SK-N-SH treated with all-trans-retinoic acid at 6 μM for 48 hours (cell line): Measurements from ENCODE around the gene CDCP1.

Source experiments
- ATAC-seq: fragments of 200-7000 bp; cut with Tn5 transposase; 3 replicates; pipeline ENCODE4 v1.9.1; 2020; ENCODE audit warnings: mild to moderate bottlenecking, moderate library complexity
- BACH2 ChIP-seq: fragments of 250-450 bp; sonication (Bioruptor Pico); IDR thresholded peaks from 2 replicates; pipeline ENCODE4 v1.9.0; 2021; ENCODE audit warnings: mild to moderate bottlenecking, borderline replicate concordance
- CSDC2 ChIP-seq: fragments of 250-450 bp; sonication (Bioruptor Pico); IDR thresholded peaks from 2 replicates; pipeline ENCODE4 v1.5.0; 2020; ENCODE audit warnings: mild to moderate bottlenecking, moderate library complexity
- GLIS3 ChIP-seq: fragments of 250-450 bp; sonication (Bioruptor Pico); IDR thresholded peaks from 2 replicates; pipeline ENCODE4 v1.5.0; 2020; ENCODE audit warnings: mild to moderate bottlenecking, moderate library complexity
- ISL1 ChIP-seq: fragments of 250-450 bp; sonication (Bioruptor Pico); IDR thresholded peaks from 2 replicates; pipeline ENCODE4 v2.1.2; 2022; ENCODE audit warnings: mild to moderate bottlenecking, moderate library complexity
- OSR1 ChIP-seq: fragments of 250-450 bp; sonication (Bioruptor Pico); IDR thresholded peaks from 2 replicates; pipeline ENCODE4 v1.8.0; 2022; ENCODE audit warnings: moderate library complexity, mild to moderate bottlenecking, inconsistent platforms
- PPARA ChIP-seq: fragments of 250-450 bp; sonication (Bioruptor Pico); IDR thresholded peaks from 2 replicates; pipeline ENCODE4 v1.5.0; 2020; ENCODE audit warnings: mild to moderate bottlenecking, borderline replicate concordance
- RARB ChIP-seq: fragments of 250-450 bp; sonication (Bioruptor Pico); IDR thresholded peaks from 2 replicates; pipeline ENCODE4 v1.8.0; 2021; ENCODE audit warnings: mild to moderate bottlenecking, moderate library complexity
- SNAI2 ChIP-seq: fragments of 250-450 bp; sonication (Bioruptor Pico); IDR thresholded peaks from 2 replicates; pipeline ENCODE4 v1.5.0; 2020; ENCODE audit warnings: mild to moderate bottlenecking, moderate library complexity
- TCF4 ChIP-seq: fragments of 250-450 bp; sonication (Bioruptor Pico); IDR thresholded peaks from 2 replicates; pipeline ENCODE4 v1.8.0; 2021; ENCODE audit warnings: mild to moderate bottlenecking, moderate library complexity, borderline replicate concordance
- TOX ChIP-seq: fragments of 250-450 bp; sonication (Bioruptor Pico); IDR thresholded peaks from 2 replicates; pipeline ENCODE4 v1.8.0; 2021; ENCODE audit warnings: mild to moderate bottlenecking, moderate library complexity, borderline replicate concordance
- ZFP30 ChIP-seq: fragments of 450-650 bp; formaldehyde crosslinking; IDR thresholded peaks from 2 replicates; pipeline ENCODE4 v1.5.0; 2022; ENCODE audit warnings: mild to moderate bottlenecking, moderate library complexity
- ZNF565 ChIP-seq: fragments of 450-650 bp; formaldehyde crosslinking; conservative IDR thresholded peaks from 2 replicates; pipeline ENCODE4 v1.5.0; 2020; ENCODE audit warnings: low read depth, mild to moderate bottlenecking, moderate library complexity
- ZNF70 ChIP-seq: fragments of 450-650 bp; formaldehyde crosslinking; IDR thresholded peaks from 2 replicates; pipeline ENCODE4 v1.5.0; 2020; ENCODE audit warnings: mild to moderate bottlenecking, moderate library complexity
- TF ChIP-seq, protein P1 (sequence below): fragments of 250-450 bp; sonication (Bioruptor Pico); IDR thresholded peaks from 2 replicates; pipeline ENCODE4 v1.8.0; 2020; ENCODE audit warnings: mild to moderate bottlenecking, moderate library complexity, borderline replicate concordance
- TF ChIP-seq, protein P2 (sequence below): fragments of 250-450 bp; sonication (Bioruptor Pico); IDR thresholded peaks from 2 replicates; pipeline ENCODE4 v1.5.0; 2020; ENCODE audit warnings: mild to moderate bottlenecking, moderate library complexity
- TF ChIP-seq, protein P3 (sequence below): fragments of 250-450 bp; sonication (Bioruptor Pico); IDR thresholded peaks from 2 replicates; pipeline ENCODE4 v1.5.1; 2020; ENCODE audit warnings: low read depth, mild to moderate bottlenecking, moderate library complexity
- TF ChIP-seq, protein P4 (sequence below): fragments of 250-450 bp; sonication (Bioruptor Pico); IDR thresholded peaks from 2 replicates; pipeline ENCODE4 v1.8.0; 2021; ENCODE audit warnings: low read depth, mild to moderate bottlenecking, moderate library complexity, borderline replicate concordance

The CDCP1 gene

DNA sequence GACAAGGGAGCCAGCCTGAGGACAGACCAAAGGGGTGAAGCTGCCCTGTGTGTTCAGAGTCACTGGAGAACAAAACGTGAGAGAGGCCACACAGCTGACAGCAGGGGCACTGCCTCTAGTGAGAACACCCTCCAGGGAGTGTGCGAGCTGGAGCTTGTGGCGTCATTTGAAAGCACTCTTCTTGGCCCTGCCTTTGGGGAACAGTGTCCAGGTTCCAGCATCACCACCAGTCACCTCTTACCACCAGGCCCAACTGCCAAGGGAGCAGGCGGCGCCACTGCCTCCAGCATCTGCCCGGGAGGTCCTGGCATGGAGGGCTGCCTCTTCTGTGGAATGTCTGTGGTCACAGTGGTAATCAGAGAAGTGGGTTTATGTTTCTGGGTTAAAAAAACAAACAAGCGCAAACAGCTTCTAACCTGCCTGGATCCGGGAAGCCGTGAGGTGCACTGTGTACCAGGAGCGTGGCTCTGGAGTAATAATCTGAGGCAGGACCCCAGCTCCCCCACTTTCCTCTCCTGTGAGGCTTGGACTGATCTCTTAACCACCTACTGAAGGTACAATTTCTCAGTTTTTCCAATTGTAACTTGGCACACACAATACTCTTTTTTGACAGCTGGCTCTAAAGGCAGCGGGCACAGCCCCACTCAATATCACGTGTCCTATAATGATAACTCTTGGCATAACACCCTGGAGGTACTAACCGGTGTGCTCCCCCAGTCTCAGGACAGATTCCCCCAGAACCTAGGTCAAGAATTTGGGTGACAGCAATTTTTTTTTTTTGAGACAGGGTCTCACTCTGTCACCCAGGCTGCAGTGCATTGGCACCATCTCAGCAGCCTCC, 32.2 kb upstream of the CDCP1 start (continued):
- TF ChIP-seq, protein P1, sequence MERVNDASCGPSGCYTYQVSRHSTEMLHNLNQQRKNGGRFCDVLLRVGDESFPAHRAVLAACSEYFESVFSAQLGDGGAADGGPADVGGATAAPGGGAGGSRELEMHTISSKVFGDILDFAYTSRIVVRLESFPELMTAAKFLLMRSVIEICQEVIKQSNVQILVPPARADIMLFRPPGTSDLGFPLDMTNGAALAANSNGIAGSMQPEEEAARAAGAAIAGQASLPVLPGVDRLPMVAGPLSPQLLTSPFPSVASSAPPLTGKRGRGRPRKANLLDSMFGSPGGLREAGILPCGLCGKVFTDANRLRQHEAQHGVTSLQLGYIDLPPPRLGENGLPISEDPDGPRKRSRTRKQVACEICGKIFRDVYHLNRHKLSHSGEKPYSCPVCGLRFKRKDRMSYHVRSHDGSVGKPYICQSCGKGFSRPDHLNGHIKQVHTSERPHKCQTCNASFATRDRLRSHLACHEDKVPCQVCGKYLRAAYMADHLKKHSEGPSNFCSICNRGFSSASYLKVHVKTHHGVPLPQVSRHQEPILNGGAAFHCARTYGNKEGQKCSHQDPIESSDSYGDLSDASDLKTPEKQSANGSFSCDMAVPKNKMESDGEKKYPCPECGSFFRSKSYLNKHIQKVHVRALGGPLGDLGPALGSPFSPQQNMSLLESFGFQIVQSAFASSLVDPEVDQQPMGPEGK (CRISPR knock-in tag) = no peak
- TF ChIP-seq ZFP30 (CRISPR knock-in tag) (no peak), OSR1 (no peak), GLIS3 (CRISPR knock-in tag) (no peak), TOX (CRISPR knock-in tag) (no peak)

DNA sequence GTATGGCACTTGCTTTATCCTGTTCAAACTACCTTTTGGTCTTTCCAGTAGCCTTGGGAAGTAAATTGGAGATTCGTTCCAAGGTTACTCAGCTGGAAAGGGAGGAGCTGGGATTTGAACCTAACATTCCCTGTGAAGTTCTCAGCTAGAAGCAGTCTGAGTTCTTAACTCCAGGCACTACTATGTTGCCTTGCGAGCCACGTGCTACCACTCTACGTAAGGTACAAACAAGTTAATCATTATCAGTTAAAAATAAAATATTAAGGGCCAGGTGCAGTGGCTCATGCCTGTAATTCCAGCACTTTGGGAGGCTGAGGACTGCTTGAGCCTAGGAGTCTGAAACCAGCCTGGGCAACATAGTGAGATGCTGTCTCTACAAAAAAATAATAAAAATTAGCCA, 30.7 kb upstream of the CDCP1 start:
- no peak for ATAC-seq
- TF ChIP-seq ISL1 (CRISPR knock-in tag) = no peak

DNA sequence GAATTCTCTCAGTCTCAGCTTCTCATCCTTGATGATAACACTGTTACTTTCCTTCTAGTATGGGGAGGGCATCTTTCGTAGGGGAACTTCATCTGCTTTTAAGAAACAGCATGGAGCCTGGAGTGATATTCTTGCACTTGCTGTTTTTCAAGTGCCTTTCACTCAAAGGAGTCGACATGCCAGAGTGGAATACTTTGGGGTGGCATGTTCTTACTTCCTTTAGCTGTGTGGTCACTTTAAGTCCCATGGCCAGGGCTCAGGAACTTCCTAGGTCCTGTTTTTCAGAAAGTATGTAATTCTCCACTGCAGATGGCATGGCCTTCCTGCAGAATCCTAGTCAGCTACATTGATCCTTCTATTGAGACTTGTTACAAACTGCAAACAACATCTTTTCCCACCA, 28.1 kb upstream of the CDCP1 start:
- ATAC-seq = no peak
- no peak for TF ChIP-seq SNAI2 (CRISPR knock-in tag)
- TF ChIP-seq ZNF70 (CRISPR knock-in tag) = no peak
- no peak for TF ChIP-seq TCF4 (CRISPR knock-in tag)
- TF ChIP-seq OSR1 = no peak
- no peak for TF ChIP-seq ISL1 (CRISPR knock-in tag)
- TF ChIP-seq, protein P2, sequence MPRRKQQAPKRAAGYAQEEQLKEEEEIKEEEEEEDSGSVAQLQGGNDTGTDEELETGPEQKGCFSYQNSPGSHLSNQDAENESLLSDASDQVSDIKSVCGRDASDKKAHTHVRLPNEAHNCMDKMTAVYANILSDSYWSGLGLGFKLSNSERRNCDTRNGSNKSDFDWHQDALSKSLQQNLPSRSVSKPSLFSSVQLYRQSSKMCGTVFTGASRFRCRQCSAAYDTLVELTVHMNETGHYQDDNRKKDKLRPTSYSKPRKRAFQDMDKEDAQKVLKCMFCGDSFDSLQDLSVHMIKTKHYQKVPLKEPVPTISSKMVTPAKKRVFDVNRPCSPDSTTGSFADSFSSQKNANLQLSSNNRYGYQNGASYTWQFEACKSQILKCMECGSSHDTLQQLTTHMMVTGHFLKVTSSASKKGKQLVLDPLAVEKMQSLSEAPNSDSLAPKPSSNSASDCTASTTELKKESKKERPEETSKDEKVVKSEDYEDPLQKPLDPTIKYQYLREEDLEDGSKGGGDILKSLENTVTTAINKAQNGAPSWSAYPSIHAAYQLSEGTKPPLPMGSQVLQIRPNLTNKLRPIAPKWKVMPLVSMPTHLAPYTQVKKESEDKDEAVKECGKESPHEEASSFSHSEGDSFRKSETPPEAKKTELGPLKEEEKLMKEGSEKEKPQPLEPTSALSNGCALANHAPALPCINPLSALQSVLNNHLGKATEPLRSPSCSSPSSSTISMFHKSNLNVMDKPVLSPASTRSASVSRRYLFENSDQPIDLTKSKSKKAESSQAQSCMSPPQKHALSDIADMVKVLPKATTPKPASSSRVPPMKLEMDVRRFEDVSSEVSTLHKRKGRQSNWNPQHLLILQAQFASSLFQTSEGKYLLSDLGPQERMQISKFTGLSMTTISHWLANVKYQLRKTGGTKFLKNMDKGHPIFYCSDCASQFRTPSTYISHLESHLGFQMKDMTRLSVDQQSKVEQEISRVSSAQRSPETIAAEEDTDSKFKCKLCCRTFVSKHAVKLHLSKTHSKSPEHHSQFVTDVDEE = no peak
- no peak for TF ChIP-seq BACH2 (CRISPR knock-in tag)
- no peak for TF ChIP-seq CSDC2 (CRISPR knock-in tag)
- TF ChIP-seq TOX (CRISPR knock-in tag) = no peak
- TF ChIP-seq, protein P3, sequence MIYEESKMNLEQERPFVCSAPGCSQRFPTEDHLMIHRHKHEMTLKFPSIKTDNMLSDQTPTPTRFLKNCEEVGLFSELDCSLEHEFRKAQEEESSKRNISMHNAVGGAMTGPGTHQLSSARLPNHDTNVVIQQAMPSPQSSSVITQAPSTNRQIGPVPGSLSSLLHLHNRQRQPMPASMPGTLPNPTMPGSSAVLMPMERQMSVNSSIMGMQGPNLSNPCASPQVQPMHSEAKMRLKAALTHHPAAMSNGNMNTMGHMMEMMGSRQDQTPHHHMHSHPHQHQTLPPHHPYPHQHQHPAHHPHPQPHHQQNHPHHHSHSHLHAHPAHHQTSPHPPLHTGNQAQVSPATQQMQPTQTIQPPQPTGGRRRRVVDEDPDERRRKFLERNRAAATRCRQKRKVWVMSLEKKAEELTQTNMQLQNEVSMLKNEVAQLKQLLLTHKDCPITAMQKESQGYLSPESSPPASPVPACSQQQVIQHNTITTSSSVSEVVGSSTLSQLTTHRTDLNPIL (CRISPR knock-in tag) = no peak
- TF ChIP-seq ZNF565 (CRISPR knock-in tag) = no peak

DNA sequence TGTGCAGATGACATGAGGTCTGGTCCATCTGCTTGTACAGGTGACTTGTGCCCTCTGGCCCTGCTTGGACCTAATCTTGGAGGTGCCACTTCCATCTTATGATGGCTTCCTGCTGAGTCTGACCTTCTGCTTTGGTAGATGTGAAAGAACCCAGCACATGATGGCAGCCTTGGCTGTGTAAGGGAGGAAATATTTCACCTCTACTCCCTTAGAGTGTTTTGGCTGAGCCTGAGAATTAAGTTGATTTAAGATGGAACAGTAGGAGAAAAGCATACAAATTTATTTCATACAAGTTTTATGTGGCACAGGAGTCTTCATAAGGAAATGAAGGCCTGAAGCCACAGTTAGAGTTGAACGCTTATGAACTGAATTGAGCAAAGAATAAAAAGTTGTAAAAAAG, 27.6 kb upstream of the CDCP1 start:
- TF ChIP-seq, protein P4, sequence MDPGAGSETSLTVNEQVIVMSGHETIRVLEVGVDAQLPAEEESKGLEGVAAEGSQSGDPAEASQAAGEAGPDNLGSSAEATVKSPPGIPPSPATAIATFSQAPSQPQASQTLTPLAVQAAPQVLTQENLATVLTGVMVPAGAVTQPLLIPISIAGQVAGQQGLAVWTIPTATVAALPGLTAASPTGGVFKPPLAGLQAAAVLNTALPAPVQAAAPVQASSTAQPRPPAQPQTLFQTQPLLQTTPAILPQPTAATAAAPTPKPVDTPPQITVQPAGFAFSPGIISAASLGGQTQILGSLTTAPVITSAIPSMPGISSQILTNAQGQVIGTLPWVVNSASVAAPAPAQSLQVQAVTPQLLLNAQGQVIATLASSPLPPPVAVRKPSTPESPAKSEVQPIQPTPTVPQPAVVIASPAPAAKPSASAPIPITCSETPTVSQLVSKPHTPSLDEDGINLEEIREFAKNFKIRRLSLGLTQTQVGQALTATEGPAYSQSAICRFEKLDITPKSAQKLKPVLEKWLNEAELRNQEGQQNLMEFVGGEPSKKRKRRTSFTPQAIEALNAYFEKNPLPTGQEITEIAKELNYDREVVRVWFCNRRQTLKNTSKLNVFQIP (CRISPR knock-in tag) = no peak
- TF ChIP-seq SNAI2 (CRISPR knock-in tag) (no peak), CSDC2 (CRISPR knock-in tag) (no peak)
- TF ChIP-seq, protein P1 (CRISPR knock-in tag) = no peak
- ATAC-seq = no peak

DNA sequence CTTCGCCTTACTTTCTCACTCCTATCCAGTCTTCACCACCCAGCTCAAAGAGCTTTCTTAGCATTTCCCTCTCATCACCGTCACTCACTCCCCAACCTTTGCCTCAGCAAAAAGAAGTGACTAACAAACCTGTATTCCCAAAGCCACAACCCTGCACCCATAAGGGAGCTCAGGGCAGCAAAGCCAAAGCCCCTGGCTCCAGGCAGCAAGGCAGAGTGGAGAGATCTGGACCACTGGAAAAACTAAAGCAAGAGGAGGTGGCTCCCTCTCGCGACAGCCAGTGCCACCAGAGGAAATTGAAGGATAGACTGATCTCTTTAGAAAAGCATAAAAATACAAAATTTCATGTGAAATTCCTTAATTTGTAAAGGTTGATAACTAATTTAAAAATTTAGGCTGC, 25.1 kb upstream of the CDCP1 start:
- TF ChIP-seq SNAI2 (CRISPR knock-in tag) (no peak), OSR1 (no peak), ISL1 (CRISPR knock-in tag) (no peak), GLIS3 (CRISPR knock-in tag) (no peak), PPARA (no peak), BACH2 (CRISPR knock-in tag) (no peak), RARB (CRISPR knock-in tag) (no peak)
- TF ChIP-seq, protein P1 (CRISPR knock-in tag) = no peak
- TF ChIP-seq, protein P4 (CRISPR knock-in tag) = no peak
- no peak for ATAC-seq
